ENCODE measurements around the gene SPINK1. TPM values are rescaled to one million over a fixed set of nuclear protein-coding genes. Genes with fewer than 3 reads are reported as not detected.

SPINK1 gene
- total RNA-seq, 1 donor: 0.21 TPM

- no peaks in the 10 kb centered on the region for H3K9me3 ChIP-seq (ENCODE audit: low read depth, low read length)
- H3K4me1 ChIP-seq (ENCODE audit: insufficient read depth, low read length): no peaks in the 10 kb centered on the region
- H3K4me3 ChIP-seq (ENCODE audit: low read length): no peak overlapping the region
- no peaks in the 10 kb centered on the region for H3K27me3 ChIP-seq (ENCODE audit: insufficient read depth, low read length)
Observed at GRCh38 chr5:147859962-147860640, 28.6 kb upstream of the SPINK1 start.

GRCh38 chr5:147858565-147858964 is 27.1 kb upstream of the SPINK1 start:
- Histone ChIP-seq H3K9me3 (ENCODE audit: low read depth, low read length) (no peaks in the 10 kb centered on the region), H3K4me3 (ENCODE audit: low read length) (no peak overlapping the region), H3K4me1 (ENCODE audit: insufficient read depth, low read length) (no peaks in the 10 kb centered on the region), H3K27me3 (ENCODE audit: insufficient read depth, low read length) (no peaks in the 10 kb centered on the region)

GRCh38 chr5:147857302-147858129 is 26.0 kb upstream of the SPINK1 start:
- H3K27me3 ChIP-seq (ENCODE audit: insufficient read depth, low read length): no peaks in the 10 kb centered on the region
- H3K4me3 ChIP-seq (ENCODE audit: low read length): no peak overlapping the region
- H3K4me1 ChIP-seq (ENCODE audit: insufficient read depth, low read length): no peaks in the 10 kb centered on the region
- no peaks in the 10 kb centered on the region for H3K9me3 ChIP-seq (ENCODE audit: low read depth, low read length)

GRCh38 chr5:147856801-147857200 is 25.3 kb upstream of the SPINK1 start:
- Histone ChIP-seq H3K9me3 (ENCODE audit: low read depth, low read length) (no peaks in the 10 kb centered on the region), H3K4me1 (ENCODE audit: insufficient read depth, low read length) (no peaks in the 10 kb centered on the region), H3K4me3 (ENCODE audit: low read length) (no peak overlapping the region), H3K27me3 (ENCODE audit: insufficient read depth, low read length) (no peaks in the 10 kb centered on the region)

- Histone ChIP-seq H3K27me3 (ENCODE audit: insufficient read depth, low read length) (no peaks in the 10 kb centered on the region), H3K4me1 (ENCODE audit: insufficient read depth, low read length) (no peaks in the 10 kb centered on the region), H3K9me3 (ENCODE audit: low read depth, low read length) (no peaks in the 10 kb centered on the region), H3K4me3 (ENCODE audit: low read length) (no peak overlapping the region)
Observed at GRCh38 chr5:147855774-147856069, 24.3 kb upstream of the SPINK1 start.

- no peaks in the 10 kb centered on the region for H3K9me3 ChIP-seq (ENCODE audit: low read depth, low read length)
- no peaks in the 10 kb centered on the region for H3K27me3 ChIP-seq (ENCODE audit: insufficient read depth, low read length)
- no peaks in the 10 kb centered on the region for H3K4me1 ChIP-seq (ENCODE audit: insufficient read depth, low read length)
- no peak overlapping the region for H3K4me3 ChIP-seq (ENCODE audit: low read length)
Observed at GRCh38 chr5:147854894-147855773, 23.7 kb upstream of the SPINK1 start.

- no peak overlapping the region for H3K4me3 ChIP-seq (ENCODE audit: low read length)
- no peaks in the 10 kb centered on the region for H3K9me3 ChIP-seq (ENCODE audit: low read depth, low read length)
- no peaks in the 10 kb centered on the region for H3K4me1 ChIP-seq (ENCODE audit: insufficient read depth, low read length)
- no peaks in the 10 kb centered on the region for H3K27me3 ChIP-seq (ENCODE audit: insufficient read depth, low read length)
Observed at GRCh38 chr5:147854331-147854730, 22.9 kb upstream of the SPINK1 start.

- no peaks in the 10 kb centered on the region for H3K4me1 ChIP-seq (ENCODE audit: insufficient read depth, low read length)
- H3K9me3 ChIP-seq (ENCODE audit: low read depth, low read length): no peaks in the 10 kb centered on the region
- no peak overlapping the region for H3K4me3 ChIP-seq (ENCODE audit: low read length)
- H3K27me3 ChIP-seq (ENCODE audit: insufficient read depth, low read length): no peaks in the 10 kb centered on the region
Observed at GRCh38 chr5:147853372-147853987, 22.0 kb upstream of the SPINK1 start.

GRCh38 chr5:147852365-147852764 is 20.9 kb upstream of the SPINK1 start:
- Histone ChIP-seq H3K27me3 (ENCODE audit: insufficient read depth, low read length) (no peaks in the 10 kb centered on the region), H3K4me1 (ENCODE audit: insufficient read depth, low read length) (no peaks in the 10 kb centered on the region), H3K9me3 (ENCODE audit: low read depth, low read length) (no peaks in the 10 kb centered on the region), H3K4me3 (ENCODE audit: low read length) (no peak overlapping the region)

- H3K4me1 ChIP-seq (ENCODE audit: insufficient read depth, low read length): no peaks in the 10 kb centered on the region
- no peaks in the 10 kb centered on the region for H3K9me3 ChIP-seq (ENCODE audit: low read depth, low read length)
- no peak overlapping the region for H3K4me3 ChIP-seq (ENCODE audit: low read length)
- no peaks in the 10 kb centered on the region for H3K27me3 ChIP-seq (ENCODE audit: insufficient read depth, low read length)
Observed at GRCh38 chr5:147851578-147851977, 20.1 kb upstream of the SPINK1 start.

GRCh38 chr5:147849226-147849625 is 17.8 kb upstream of the SPINK1 start:
- no peaks in the 10 kb centered on the region for H3K27me3 ChIP-seq (ENCODE audit: insufficient read depth, low read length)
- no peaks in the 10 kb centered on the region for H3K9me3 ChIP-seq (ENCODE audit: low read depth, low read length)
- H3K4me1 ChIP-seq (ENCODE audit: insufficient read depth, low read length): no peaks in the 10 kb centered on the region
- H3K4me3 ChIP-seq (ENCODE audit: low read length): no peak overlapping the region

GRCh38 chr5:147845618-147846017 is 14.1 kb upstream of the SPINK1 start:
- no peaks in the 10 kb centered on the region for H3K27me3 ChIP-seq (ENCODE audit: insufficient read depth, low read length)
- H3K4me1 ChIP-seq (ENCODE audit: insufficient read depth, low read length): no peaks in the 10 kb centered on the region
- no peak overlapping the region for H3K4me3 ChIP-seq (ENCODE audit: low read length)
- no peaks in the 10 kb centered on the region for H3K9me3 ChIP-seq (ENCODE audit: low read depth, low read length)

- H3K4me1 ChIP-seq (ENCODE audit: insufficient read depth, low read length): no peaks in the 10 kb centered on the region
- H3K4me3 ChIP-seq (ENCODE audit: low read length): no peak overlapping the region
- H3K9me3 ChIP-seq (ENCODE audit: low read depth, low read length): no peaks in the 10 kb centered on the region
- no peaks in the 10 kb centered on the region for H3K27me3 ChIP-seq (ENCODE audit: insufficient read depth, low read length)
Observed at GRCh38 chr5:147844846-147845245, 13.4 kb upstream of the SPINK1 start.

- Histone ChIP-seq H3K9me3 (ENCODE audit: low read depth, low read length) (no peaks in the 10 kb centered on the region), H3K27me3 (ENCODE audit: insufficient read depth, low read length) (no peaks in the 10 kb centered on the region), H3K4me1 (ENCODE audit: insufficient read depth, low read length) (no peaks in the 10 kb centered on the region), H3K4me3 (ENCODE audit: low read length) (no peak overlapping the region)
Observed at GRCh38 chr5:147842869-147843268, 11.4 kb upstream of the SPINK1 start.

GRCh38 chr5:147836439-147836838 is 5.0 kb upstream of the SPINK1 start:
- Histone ChIP-seq H3K4me3 (ENCODE audit: low read length) (no peak overlapping the region), H3K4me1 (ENCODE audit: insufficient read depth, low read length) (no peaks in the 10 kb centered on the region), H3K9me3 (ENCODE audit: low read depth, low read length) (no peaks in the 10 kb centered on the region), H3K27me3 (ENCODE audit: insufficient read depth, low read length) (no peaks in the 10 kb centered on the region)

Measured in mononuclear cell (primary cell).